ENCODE data around the gene SLC8A1.

The SLC8A1 gene

DNA sequence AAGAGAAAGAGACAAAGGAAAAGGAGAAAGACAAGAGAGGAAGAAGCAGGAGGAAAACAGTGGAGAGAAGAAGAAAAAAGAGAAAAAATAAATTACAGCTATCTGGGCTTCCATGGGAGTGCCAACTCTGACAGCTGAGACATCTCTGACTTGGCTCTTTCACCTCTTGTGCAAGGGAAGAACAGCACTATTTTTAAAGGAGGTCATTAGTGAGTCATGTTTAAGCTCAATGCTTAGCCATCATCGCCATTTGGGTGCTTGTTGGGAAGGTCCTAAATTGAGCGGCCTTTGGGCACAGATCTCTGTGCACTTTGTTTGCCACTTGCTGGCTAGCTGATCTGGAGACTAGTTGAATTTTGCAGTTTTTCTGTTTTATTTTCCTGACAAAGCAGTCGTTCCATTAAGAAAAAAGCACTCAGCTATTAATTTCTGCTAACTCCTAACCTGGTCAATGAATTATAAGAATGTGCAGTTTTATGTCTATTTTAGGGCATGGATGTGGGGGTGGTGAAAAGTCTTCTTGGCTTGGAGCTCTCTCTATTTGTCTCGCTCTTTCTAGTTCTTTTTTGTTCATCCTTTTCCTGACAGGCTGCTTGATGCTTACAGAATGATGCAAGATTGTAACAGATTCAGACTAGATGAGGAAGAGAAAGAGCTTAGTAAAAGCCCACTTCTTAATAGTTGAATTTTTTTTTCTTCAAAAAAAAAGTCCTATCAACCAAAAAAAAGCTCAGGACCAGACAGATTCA, 231.5 kb downstream of the SLC8A1 start:
- peak; percentile 14 for DNase-seq

DNA sequence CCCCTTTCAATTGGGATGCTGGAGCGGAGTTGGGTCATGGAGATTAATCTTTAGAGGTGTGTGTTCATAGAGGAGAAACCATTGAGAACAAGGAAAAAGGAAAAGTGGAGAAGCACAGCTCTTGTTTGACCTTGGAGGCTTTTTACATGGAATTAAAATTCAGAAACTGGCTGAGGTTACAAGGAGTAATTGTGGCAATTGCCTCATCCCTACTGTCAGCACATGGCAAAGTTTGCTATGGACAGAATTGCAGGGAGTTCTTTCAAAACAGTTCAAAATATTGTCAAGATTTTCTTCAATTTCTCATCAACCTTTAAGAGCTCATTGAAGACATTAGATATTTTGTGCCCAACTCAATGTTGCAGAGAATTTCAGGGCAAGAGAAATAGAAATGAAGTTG, 232.7 kb downstream of the SLC8A1 start:
- DNase-seq: no peak

DNA sequence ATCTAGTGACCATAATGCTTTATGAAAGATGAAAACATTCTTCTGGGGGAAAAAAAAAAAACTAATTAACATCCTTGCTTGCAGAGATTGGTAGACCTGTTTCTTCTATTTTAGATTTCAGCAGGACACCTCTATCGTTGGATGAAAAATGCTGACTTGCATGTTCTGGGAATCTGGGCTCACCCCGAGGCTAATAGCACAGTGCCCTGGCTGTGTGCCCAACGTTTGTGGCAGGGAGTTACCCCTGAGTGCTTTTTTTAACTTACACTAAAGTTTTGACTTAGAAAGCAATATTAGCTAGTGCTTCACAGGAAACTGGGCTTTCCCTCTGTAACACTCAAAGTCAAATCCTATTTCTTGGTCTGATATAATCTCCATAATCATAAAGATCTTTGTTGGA, 233.2 kb downstream of the SLC8A1 start:
- DNase-seq: no peak

DNA sequence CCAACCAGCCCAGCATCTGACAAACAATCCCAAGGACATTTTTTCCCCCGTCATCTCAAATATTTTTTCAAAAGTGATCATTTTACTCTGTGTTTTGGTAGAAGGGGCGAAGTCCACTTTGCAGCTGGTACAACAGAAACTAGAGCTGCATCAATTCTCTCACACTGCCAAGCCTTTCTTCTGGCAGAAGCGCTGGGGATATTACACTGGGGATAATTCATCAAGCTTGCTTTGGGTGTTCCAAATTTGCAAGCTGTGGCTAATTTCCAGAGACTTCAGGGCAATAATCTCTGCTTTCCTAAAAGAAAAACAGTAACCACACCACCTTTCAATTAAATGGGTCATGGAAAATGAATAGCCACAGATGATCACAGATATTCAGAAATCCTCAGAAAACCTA, 238.3 kb downstream of the SLC8A1 start:
- DNase-seq: no peak

DNA sequence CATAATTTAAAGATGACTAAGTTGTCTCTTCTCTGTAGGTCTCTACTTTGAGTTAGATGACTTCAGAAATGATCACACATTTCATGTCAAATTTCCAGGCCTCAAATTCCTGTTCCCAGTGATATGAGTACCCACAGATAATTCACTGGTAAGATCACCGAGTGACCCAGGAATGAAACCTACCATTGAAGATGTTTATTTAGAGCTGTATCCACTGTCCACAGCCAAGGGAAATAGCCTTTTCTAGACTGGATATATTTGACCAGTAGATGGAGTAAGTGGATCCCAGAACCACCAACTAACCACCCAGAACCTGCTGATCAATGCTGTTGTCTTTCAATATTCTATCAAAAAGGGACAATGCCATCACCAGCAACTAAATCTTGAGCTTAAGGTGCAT, 238.8 kb downstream of the SLC8A1 start:
- no peak for DNase-seq

DNA sequence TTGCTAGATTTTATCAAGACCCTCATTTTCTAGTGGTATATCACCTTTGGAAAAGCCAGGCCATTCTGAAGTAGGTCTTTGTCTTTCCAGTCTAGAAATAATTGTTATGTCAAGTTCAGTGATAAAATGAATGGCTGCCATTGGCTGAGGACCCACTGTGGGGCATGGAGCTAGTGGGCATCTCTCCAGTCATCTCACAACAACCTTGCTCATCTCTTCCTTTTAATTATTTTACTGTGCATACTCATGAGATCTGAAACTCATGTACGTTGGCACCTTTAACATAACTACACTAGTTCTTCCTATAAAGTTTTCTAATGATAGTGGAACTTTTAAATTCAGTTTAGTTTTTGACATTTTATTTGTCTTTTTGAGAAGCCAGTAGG, 240.9 kb downstream of the SLC8A1 start:
- no peak for DNase-seq

DNA sequence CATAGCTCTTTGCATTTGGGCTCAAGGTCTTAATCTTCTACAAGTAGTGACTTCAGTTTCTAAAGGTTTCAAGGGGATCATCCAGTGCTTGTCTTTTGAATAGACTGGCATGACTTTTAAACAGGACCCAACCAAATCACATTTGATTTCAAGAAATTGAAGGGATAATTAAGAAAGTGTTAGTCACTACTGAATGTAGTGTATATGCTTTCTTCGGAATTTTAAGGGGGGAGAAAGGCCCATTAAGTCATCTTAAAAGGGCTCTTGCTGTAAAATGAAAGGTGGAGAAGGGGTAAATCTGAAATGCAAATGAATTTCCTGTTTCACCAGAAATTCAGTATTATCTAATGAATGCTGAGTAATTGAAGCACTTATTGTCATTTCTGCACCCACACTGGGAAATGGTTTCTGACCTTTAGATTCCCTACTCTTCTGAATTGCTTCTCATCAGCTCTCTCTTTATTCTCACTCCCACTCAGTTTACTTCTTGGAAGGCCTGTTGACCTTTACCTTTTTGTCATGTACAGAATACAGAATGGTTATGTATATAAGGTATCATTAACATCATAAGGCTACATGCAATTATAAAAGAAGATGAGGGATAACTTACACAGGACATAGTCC, 241.4 kb downstream of the SLC8A1 start:
- DNase-seq: no peak

DNA sequence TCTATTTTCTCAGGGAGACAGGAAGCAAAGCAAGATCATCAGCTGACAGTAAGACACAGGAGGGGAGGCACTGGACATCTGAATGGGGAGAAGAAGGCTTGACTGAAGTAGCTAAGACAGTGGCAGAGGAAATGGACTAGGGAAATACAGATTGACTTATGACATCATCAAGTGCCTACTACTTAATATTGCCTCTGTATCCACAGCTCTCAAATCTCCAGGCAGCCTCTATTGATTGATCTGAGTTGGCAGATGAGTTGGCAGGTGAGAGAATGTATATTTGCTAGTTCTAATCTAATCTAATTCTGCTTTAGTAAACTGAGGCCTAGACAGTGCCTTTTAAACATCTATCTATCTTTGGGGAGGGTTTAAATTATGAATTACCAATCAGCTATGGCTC, 242.1 kb downstream of the SLC8A1 start:
- DNase-seq: no peak

DNA sequence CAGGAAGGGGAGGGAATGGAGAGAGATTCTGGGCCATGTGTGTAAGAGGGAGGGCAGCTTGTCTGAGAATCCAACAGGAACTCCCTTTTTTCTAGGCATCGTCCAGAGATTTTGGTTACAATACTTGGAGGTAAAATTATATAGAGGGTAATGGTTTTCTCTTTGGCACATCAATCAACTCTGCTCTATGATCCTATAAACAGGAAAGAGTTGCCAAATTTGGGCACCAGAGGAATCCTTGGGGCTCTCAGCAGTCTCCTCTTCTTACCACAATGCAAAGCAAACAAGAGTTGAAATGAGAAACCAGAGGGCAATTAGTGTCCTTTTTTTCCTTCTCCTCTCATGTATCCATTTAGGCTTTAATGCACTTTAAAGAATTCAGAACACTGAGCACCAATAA, 243.4 kb downstream of the SLC8A1 start:
- no peak for DNase-seq

DNA sequence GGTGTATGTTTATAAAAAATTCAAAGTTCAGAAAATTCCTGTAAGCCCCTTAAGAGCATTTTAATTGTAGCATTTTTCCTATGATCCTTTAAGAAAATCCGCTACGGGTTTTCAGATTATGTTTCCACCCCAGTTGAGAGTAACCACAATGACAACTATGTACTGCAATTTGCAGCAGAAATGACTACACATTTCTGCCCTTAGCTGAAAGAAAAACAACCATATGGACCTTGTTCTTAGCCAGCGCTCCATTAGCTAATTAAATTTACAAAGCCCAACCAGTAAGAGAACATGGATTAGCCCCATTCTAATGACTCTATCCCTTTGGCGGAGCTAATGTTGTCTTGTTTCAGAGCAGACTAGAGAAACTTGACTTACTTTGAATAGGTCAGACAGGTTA, 247.6 kb downstream of the SLC8A1 start:
- no peak for DNase-seq

DNA sequence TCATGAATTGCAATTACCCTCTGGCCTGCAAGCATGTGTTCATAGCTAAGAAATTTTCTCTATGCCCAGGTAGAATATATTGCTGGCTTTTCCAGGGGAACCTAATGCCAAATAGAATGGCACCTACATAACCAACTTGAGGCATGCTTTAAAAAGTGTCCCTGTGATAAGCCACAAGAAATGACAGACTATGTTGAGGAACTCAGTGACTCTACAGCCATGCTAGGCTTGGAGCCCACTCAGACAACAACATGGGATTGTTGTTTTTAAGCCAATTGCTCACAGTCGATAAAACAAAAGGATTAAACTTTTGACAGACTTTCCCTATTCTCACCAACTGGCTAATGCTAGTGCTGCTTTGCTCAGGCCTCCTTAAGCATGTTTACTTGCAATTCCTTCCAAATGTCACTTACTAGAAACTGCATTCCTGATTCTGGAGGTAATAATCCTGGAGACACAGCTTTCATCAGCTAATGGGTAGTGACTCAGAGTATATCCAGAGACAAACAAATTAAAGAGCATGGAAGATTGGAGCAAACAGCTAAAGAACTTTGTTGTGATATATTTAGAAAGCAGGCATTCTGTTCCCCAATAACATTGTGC, 249.0 kb downstream of the SLC8A1 start:
- no peak for DNase-seq

DNA sequence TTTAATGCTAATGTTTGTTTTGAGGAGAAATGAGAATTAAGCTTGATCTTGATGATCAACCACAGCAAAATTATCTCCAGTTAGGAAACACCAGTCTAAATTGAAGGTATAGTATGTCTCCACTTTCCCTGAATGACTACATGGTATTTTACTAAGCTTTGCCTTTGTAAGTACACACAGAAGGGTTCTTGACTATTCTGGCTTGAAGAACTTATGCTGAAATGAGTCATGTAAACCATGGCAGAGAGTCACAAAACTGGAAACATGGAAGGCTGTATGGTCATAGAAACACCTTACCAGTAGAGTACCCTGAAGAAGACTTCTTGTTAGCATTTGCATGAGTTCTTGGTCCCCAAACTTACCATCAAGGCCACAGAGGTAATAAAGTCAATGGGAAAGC, 250.5 kb downstream of the SLC8A1 start:
- DNase-seq: no peak

DNA sequence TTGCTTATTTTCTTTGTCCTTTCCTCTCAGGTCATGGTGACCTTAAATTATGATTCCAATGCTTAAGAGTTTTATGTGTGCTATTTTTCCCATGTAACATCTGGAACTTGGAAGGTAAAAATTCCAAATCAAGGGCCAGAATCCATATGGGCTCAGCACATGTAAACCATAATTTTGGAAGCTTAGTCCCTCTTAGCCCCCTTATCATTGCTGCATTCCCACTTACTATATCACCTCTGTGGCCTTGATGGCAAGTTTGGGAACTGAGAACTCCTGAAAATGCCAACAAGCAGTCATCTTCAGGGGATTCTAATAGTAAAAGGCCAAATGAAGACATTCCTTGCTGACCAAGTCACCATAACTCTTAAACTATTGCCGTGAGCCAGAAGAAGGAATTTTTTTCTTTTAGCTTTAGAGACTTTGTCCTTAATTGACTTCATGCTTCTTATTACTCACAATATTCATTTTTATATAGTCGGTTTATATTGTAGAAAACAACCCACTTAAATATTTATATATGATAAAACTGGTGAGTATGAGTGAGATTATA, 251.4 kb downstream of the SLC8A1 start:
- no peak for DNase-seq

DNA sequence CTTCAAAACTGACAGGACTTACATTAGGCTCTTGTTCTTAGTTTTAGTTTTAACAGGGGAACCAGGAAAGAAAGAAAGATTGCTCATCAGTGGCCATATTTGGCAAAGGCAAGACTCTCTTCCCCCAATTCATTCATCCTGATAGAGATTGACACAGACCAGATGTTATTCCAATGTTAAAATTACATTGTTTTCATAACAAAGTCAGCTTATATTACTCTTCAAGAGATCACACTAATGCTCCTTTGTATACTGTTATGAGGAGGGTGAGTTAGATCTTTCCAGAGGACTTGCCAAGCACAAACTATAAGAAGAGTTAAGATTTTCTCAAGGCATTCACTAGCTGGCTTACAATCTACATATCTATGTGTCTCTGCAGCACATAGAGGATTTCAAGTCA, 252.1 kb downstream of the SLC8A1 start:
- no peak for DNase-seq

DNA sequence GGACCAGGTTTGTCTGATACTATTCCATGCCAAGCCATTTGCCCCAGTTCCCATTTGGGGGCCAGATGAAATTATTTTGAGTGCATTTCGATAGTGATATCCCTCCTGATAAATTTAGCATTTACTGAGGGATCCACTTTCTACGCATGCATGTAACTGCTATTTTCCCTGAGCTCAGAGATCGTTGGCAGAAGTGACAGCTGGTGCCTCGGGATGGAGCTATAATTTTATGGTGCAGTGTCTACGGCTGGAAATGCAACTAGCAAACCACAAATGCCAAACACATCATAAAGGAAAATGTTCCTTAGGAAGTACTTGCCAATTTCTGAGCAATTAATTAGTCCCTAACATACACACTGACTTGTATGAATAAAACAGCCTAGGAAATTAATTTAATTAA, 254.8 kb downstream of the SLC8A1 start:
- no peak for DNase-seq

DNA sequence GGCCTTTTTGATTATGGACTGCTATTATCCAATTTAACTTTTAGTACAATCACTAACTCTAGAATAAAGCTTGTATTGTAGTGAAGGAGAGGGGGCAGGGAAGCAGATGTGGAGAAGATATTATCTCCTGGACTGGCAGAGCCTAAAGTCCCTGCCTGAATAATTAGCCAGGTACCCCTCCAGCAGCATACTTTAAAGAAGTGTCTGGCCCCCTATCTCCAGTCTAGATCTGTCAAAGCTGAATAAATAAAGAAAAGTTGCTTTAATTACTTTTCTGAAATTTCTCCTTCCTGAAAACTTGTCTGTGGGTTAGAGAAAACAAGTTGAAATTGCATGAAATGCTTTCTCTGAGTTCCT, 258.2 kb downstream of the SLC8A1 start:
- DNase-seq: no peak

DNA sequence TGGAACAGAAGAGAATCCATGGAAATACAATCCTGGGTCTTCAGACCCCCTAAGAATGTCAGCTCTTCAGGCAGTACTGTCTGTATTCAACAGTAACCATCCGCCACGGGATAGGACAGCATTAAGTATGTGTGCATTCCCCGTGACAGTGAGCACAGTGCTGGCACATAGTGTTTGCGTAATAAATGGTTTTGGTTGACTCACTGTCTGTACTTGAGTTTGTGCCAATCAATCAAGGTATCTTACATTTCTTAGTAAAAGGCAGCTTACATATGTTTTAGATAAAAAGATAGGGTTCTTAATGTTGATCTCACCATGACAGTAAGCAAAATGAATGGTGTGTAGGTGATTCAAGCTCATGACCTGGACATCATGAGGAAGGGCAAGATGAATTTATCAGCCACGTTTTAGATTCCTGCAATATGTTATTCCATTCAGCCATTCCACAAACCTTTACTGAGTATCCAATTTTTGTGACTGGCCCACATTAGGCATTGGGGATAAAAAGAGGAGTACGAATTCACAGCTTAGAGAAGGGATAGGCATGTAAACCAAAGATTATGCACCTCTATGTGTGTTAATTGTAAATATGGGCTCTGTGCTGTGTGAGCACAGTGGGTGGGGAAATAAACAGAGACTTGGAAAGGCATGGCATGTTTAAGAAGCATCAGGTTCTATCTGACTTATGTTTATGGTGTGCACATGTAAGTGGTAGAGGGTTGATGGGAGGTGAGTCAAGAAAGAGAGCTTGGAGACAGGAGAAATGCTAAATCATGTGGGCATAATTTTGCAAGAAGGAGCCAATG, 258.8 kb downstream of the SLC8A1 start:
- no peak for DNase-seq

DNA sequence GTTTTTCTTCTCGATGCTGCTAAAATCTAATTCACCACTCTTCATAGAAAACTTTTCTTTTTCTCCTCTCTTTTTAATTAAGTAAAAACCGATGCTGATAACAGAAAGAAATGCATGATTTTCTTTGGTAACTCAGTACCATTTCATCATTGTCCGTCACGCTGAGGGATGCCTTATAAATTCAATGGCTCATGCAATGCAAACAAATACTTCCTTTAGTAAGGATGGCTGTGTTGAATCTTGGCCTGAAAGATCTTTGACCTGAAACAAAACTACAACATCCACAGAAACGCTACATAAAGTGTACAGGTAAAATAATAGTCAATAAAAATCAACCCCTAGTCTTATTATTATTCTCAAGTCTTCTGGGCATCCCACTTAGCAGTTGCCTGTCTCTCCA, 261.4 kb downstream of the SLC8A1 start:
- DNase-seq: no peak

DNA sequence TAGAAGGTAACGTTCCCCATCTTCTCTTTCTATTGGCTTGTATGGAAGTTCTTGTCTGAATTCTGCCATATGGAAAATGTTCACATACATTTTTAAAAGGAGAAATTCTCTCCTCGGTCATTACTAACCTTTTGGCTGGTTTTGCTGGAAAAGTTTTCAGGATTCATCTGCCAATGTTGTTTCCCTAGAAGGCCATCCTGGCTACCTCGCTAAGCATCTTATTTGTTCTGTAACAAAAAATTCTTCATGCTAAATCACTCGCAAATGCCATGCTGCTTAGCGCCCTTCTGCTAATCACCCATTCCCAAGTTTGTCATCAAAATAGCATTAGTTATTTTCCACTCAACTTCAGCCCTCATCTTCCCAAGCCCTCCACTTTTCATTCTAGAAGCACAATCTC, 262.0 kb downstream of the SLC8A1 start:
- DNase-seq: no peak

DNA sequence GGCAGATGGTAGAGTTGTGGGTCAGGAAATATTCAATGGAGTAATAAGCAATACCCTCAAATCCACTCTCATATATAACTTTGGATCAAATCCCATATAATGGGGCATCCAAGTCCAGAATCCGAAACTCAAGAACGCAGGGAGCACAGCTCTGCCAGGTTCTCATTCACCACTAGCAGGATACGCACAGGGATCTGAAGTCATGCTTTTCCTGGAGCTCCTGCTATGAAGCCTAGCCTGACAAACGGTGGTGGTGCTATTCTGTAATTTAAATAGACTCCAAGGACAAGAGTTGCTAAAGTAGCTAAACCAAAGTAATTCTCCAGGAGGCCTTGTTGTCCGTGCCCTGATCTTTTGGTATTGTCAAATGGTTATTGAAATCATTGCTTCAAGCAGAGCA, 264.8 kb downstream of the SLC8A1 start:
- no peak for DNase-seq

DNA sequence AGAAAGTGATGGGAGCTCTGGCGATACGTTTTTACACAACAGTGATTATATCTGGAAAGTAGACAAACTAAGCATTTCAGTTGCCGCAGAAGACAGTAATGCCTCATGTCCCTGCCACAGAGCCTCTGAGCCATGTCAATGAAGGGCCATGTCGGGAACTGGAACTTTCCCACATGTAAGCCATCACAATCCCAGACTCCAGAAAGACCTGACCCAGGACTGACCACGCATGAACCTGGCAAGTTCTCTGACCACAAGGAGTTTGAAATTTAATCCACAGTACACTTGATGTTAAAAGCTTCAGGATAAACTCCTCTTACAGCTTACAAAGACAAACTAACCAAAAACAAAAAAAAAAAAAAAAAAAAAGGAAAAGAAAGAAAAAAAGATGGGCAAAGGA, 267.3 kb downstream of the SLC8A1 start:
- no peak for DNase-seq

DNA sequence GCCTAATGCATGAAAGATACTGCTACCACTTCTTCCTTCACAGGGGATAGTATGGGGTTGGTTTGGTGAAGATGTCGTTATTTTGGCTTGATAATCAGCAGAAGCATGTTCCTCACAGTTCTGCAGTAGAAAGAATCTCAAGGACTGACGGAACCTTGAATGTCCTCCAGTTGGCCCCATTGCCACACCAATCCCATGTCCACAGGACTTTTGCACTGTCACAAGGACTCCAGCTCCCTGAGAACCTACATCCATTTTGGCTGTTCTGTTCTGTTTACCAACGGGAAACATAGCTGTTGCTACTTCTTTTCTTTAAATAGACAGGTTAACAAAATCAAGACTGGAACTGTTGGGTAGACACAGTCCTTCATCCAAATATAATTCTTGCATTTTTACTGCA, 270.0 kb downstream of the SLC8A1 start:
- no peak for DNase-seq

DNA sequence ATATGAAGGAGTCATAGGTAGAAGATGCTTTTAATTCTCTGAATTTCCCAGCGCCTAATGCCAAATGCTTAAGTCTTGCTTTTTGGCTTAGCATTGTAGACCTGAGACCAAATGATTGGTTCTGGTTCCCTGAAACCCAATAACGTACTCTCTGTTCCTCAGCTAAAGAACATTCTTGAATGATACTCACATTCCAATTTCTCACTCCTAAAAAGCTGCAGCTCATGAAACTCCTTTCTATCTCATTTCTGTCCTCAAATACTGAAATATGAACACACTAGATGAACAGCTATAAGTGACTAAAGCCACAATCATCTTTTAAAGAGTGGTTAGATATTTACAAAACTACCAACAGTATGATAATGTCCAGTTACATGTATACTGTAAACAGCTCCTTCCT, 272.1 kb downstream of the SLC8A1 start:
- no peak for DNase-seq

DNA sequence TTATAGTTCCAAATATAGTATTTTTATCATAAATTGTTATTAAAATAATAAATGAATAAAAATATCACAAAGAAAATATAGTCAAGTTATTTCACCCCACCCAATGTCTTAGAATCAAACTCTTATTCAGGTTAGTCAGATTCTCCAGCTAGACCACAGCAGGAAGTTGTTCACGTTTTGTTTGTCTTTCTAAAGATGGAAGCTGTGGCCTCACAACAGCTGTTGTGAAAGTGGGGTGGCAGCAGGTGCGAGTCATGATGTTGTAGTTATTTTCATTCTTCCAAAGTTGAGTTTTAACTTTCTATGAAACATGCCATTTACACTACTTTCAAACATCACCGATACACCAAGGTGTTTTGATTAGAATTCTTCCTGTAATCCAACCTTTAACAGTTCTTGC, 272.9 kb downstream of the SLC8A1 start:
- no peak for DNase-seq

All from SIG-M5 (cell line).